ENCODE data around the gene DNAI2.

DNAI2 gene

DNA sequence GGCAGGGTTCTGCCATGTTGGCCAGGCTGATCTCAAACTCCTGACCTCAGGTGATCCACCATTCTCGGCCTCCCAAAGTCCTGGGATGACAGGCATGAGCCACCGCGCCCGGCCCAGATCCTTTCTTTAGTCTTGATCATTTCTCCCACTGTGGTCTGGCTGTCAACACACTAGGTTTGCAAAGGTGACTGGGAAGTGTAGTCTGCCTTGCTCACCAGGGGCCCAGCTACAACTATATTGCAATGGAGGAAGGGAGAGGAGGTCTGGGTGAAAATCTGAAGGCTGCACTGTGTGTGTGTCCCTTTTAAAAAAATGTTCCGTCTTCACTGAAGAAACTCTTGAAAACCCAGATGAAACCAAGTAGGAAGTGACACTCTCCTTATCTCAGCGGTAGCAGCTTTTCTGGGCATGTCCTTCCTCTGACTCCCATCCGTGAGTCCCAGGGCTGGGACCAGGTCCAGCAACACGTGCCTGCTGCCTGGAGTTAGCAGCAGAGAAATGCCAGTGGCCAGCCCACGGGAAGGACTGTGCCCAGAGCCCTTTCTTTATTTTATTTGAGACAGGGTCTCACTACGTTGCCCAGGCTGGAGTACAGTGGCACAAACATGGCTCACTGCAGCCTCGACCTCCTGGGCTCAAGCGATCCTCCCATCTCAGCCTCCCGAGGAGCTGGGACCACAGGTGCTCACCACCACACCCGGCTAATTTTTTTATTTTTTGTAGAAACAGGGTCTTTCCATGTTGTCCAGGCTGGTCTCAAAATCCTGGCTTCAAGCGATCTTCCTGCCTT lies 34.1 kb downstream of the DNAI2 start:
- Histone ChIP-seq H3K4me3 (ENCODE audit: low read length) (no peak overlapping the region), H3K27me3 (ENCODE audit: insufficient read depth, low read length) (no peaks in the 10 kb centered on the region), H3K4me1 (ENCODE audit: insufficient read depth, low read length) (no peaks in the 10 kb centered on the region), H2AFZ (ENCODE audit: low read depth, low read length) (no peak overlapping the region), H3K36me3 (ENCODE audit: insufficient read depth, low read length) (no peaks in the 10 kb centered on the region), H3K9me3 (ENCODE audit: low read length) (peaks cover 8% of the 10 kb centered on the region)

DNA sequence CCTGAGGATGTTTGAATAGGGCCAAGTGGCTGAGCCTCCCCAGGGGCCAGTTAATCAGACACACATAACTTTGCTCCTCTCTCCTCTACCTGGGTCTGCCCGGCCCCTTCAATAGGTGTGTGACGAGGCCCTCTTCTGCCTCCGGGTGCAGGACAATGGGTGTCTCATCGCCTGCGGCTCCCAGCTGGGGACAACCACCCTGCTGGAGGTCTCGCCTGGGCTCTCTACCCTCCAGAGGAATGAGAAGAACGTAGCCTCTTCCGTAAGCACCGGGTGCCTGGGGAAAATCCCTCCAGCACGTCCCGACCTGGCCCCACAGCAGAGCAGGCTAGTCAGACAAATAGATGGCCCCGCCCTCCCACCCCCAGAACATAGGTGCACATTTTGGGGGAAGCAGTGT lies 35.9 kb downstream of the DNAI2 start:
- Histone ChIP-seq H3K4me3 (ENCODE audit: low read length) (no peak overlapping the region), H2AFZ (ENCODE audit: low read depth, low read length) (no peak overlapping the region), H3K4me1 (ENCODE audit: insufficient read depth, low read length) (no peaks in the 10 kb centered on the region), H3K27me3 (ENCODE audit: insufficient read depth, low read length) (no peaks in the 10 kb centered on the region), H3K9me3 (ENCODE audit: low read length) (peaks cover 8% of the 10 kb centered on the region), H3K36me3 (ENCODE audit: insufficient read depth, low read length) (no peaks in the 10 kb centered on the region)

DNA sequence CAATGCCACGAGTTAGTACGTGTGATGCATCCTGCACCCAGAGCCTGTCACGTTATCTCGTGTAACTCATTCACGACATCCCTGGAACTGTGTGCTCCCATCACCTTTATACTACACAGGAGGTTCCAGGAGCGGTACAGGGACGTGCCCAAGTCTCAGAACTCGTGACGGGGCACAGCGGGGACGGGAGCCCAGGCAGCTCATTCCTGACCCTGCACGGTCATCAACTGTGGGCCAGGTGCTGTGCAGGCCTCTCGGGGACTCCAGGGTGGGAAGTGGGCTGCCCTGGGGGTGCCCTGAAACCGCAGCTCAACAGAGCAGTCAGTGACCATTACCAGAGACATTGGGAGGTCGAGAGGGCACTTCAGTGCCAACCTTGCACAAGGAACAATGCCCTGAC lies 40.8 kb downstream of the DNAI2 start:
- Histone ChIP-seq H3K27me3 (ENCODE audit: insufficient read depth, low read length) (peaks cover 3% of the 10 kb centered on the region), H3K4me1 (ENCODE audit: insufficient read depth, low read length) (no peaks in the 10 kb centered on the region), H3K4me3 (ENCODE audit: low read length) (no peak overlapping the region), H3K36me3 (ENCODE audit: insufficient read depth, low read length) (no peaks in the 10 kb centered on the region), H2AFZ (ENCODE audit: low read depth, low read length) (no peak overlapping the region), H3K9me3 (ENCODE audit: low read length) (peaks cover 8% of the 10 kb centered on the region)

DNA sequence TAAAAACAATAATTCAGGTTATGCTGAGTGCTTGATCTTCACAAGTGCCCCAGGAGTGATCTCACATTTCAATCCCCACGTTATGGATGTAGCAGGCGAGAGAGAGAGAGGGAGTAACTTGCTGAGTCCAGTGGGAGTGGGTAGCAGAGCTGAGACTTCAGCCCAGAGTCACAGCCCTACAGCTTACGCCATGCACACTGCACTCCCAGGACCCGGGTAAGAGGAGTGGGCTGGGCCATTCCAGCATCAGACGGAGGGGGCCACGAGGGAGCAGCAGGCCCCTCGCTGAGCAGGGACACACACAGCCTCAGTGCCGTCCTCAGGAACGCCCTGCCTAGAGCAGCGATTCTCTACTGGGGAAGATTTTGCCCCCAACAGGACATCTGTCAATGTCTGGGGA lies 42.2 kb downstream of the DNAI2 start:
- peaks cover 9% of the 10 kb centered on the region for H3K27me3 ChIP-seq (ENCODE audit: insufficient read depth, low read length)
- no peak overlapping the region for H3K4me3 ChIP-seq (ENCODE audit: low read length)
- H3K9me3 ChIP-seq (ENCODE audit: low read length), result peaks cover 8% of the 10 kb centered on the region
- H3K4me1 ChIP-seq (ENCODE audit: insufficient read depth, low read length), result no peaks in the 10 kb centered on the region
- no peaks in the 10 kb centered on the region for H3K36me3 ChIP-seq (ENCODE audit: insufficient read depth, low read length)
- H2AFZ ChIP-seq (ENCODE audit: low read depth, low read length), result no peak overlapping the region

DNA sequence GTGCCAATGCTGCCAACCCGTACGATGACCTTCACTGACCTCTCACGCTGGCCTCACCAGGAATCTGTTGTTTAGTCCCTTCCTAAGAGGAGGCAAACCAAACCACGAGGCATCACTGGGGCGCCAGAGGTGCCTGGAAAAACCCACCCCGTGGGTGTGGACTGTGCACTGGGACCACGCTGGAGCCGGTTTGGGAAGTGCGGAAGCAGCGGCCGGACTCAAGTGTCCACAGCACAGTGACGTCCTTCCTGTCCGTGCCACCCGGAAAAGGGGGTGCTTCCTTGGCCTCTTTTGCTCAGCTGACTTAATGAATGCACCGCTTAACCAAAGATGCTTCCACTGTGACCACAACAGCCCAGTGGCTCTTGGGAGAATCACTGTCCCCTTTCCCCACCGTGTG lies 43.0 kb downstream of the DNAI2 start:
- Histone ChIP-seq H3K4me1 (ENCODE audit: insufficient read depth, low read length) (no peaks in the 10 kb centered on the region), H2AFZ (ENCODE audit: low read depth, low read length) (no peak overlapping the region), H3K36me3 (ENCODE audit: insufficient read depth, low read length) (no peaks in the 10 kb centered on the region), H3K9me3 (ENCODE audit: low read length) (peaks cover 5% of the 10 kb centered on the region), H3K4me3 (ENCODE audit: low read length) (no peak overlapping the region), H3K27me3 (ENCODE audit: insufficient read depth, low read length) (peaks cover 15% of the 10 kb centered on the region)

DNA sequence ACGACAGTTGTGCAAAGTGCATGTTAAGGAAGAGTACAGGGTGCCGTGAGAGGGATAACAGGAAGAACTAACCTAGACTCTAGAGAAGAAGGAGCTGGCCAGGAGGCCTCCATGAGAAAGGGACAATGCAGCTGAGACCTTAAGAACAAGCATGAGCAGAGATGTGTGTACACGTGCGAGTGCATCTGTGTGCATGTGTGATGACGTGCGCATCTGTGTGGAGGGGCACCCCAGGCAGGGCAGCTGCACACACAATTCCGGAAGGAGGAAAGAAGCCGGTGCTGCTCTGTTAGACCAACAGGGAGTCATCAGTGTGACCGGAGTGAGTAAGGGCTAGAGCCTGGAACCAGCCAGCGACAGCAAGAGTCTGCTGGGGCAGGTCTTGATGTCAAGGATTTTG lies 44.4 kb downstream of the DNAI2 start:
- peaks cover 20% of the 10 kb centered on the region for H3K27me3 ChIP-seq (ENCODE audit: insufficient read depth, low read length)
- H2AFZ ChIP-seq (ENCODE audit: low read depth, low read length), result no peak overlapping the region

DNA sequence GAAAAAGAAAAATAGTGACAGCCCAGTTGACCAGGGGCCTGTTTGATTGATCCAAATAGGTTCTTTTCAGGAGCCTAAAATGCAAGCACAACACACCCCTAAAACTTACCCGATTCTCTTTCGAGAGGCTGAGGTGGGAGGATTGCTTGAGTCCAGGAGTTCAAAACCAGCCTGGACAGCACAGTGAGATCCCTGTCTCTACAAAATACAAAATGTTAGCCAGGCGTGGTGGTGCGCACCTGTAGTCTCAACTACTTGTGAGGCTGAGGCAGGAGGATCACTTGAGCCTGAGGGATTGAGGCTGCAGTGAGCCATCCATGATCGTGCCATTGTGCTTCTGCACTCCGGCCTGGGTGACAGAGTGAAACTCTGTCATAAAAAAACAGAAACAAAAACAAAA lies 50.5 kb downstream of the DNAI2 start:
- peaks cover 12% of the 10 kb centered on the region for H3K4me1 ChIP-seq (ENCODE audit: insufficient read depth, low read length)
- H3K4me3 ChIP-seq (ENCODE audit: low read length), result no peak overlapping the region
- H3K27me3 ChIP-seq (ENCODE audit: insufficient read depth, low read length), result peaks cover 60% of the 10 kb centered on the region
- H3K9me3 ChIP-seq (ENCODE audit: low read length), result no peaks in the 10 kb centered on the region
- no peaks in the 10 kb centered on the region for H3K36me3 ChIP-seq (ENCODE audit: insufficient read depth, low read length)
- H2AFZ ChIP-seq (ENCODE audit: low read depth, low read length), result no peak overlapping the region

More for the DNA sequence above, 44.4 kb downstream of the DNAI2 start:
- Histone ChIP-seq H3K9me3 (ENCODE audit: low read length) (no peaks in the 10 kb centered on the region), H3K4me3 (ENCODE audit: low read length) (no peak overlapping the region), H3K36me3 (ENCODE audit: insufficient read depth, low read length) (no peaks in the 10 kb centered on the region), H3K4me1 (ENCODE audit: insufficient read depth, low read length) (no peaks in the 10 kb centered on the region)

DNA sequence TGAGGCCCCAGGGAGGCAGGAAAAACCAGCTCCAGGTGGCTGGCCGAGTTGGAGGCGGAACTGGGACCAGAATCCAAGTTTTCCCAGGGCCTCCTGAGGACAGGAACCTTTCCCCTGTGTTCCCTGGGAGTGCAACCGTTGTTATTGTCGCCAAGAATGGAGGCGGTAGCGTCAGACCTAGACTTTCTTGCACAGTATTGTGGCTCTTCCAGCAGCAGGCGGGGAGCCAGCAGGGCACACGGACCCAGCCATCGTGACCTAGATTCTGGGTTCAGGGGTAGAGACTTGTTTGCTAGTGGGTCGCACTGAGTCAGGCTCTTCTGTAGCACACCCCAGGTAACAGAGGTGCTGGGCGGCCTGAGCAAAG lies 51.3 kb downstream of the DNAI2 start:
- Histone ChIP-seq H3K36me3 (ENCODE audit: insufficient read depth, low read length) (no peaks in the 10 kb centered on the region), H3K4me3 (ENCODE audit: low read length) (no peak overlapping the region), H3K9me3 (ENCODE audit: low read length) (no peaks in the 10 kb centered on the region), H3K4me1 (ENCODE audit: insufficient read depth, low read length) (peaks cover 12% of the 10 kb centered on the region), H3K27me3 (ENCODE audit: insufficient read depth, low read length) (peaks cover 63% of the 10 kb centered on the region), H2AFZ (ENCODE audit: low read depth, low read length) (no peak overlapping the region)

DNA sequence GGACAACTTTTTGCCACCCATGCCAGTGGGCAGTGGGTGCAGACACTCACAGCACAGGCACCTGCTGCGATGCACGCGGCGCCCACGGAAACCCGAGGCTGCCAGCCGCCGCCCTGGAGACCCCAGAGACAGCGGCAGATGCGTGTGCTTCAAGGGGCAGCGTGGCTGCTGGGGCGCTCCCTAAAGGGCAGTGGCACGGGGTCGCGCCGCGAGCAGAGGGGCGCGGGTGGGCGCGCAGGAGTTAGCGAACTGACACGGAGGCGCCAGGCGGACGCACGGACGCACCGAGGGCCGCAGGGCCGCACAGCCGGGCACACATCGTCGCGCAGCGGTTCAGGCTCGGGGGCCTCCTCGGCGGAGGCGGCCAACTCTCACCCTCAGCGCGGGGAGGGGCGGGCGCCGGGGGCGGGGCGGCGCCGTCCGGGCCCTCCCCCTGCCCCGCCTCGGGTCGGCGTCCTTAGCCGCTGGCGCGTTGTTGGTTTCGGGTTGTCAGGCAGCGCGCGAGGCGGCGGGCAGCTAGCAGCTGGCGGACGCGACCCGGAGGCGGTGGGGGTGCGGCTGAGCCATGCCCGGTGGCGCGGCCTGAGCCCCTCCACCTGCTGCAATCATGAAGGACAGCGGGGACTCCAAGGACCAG lies 51.8 kb downstream of the DNAI2 start, which contains the start of gene KIF19:
Gene KIF19, plus strand, starts transcription at position 484 of the 637 bp plus-strand sequence. Its CDS starts 124 bp downstream, at position 608.
- H3K36me3 ChIP-seq (ENCODE audit: insufficient read depth, low read length), result no peaks in the 10 kb centered on the region
- peaks cover 61% of the 10 kb centered on the region for H3K27me3 ChIP-seq (ENCODE audit: insufficient read depth, low read length)
- H3K9me3 ChIP-seq (ENCODE audit: low read length), result no peaks in the 10 kb centered on the region
- H2AFZ ChIP-seq (ENCODE audit: low read depth, low read length), result no peak within 1 kb of the TSS
- peak within 1 kb of the TSS; percentile 8 for H3K4me3 ChIP-seq (ENCODE audit: low read length)
- peaks cover 12% of the 10 kb centered on the region for H3K4me1 ChIP-seq (ENCODE audit: insufficient read depth, low read length)

DNA sequence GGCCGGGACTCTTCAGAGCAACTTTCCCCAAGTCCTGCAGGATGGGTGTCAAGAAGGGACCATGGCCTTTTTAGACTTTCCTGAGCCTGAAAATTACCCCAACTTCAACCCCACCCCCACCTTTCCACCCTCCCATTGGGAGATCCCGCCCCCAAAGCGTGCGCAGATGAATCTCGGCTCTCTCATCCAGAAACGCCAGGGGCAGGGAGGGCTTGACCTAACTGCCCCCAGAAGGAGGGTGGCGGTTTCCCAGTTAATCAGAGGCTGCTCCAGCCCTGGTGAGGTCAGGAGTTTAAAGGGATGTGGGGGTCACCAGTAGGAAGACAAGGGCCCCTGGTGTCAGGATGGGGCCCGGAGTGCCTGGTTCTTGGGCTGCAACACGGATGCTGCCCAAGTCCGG lies 52.5 kb downstream of the DNAI2 start:
- H3K4me3 ChIP-seq (ENCODE audit: low read length), result peak overlapping the region; percentile 8
- H3K27me3 ChIP-seq (ENCODE audit: insufficient read depth, low read length), result peaks cover 66% of the 10 kb centered on the region
- H3K9me3 ChIP-seq (ENCODE audit: low read length), result no peaks in the 10 kb centered on the region
- no peaks in the 10 kb centered on the region for H3K36me3 ChIP-seq (ENCODE audit: insufficient read depth, low read length)
- H3K4me1 ChIP-seq (ENCODE audit: insufficient read depth, low read length), result peaks cover 12% of the 10 kb centered on the region
- no peak overlapping the region for H2AFZ ChIP-seq (ENCODE audit: low read depth, low read length)

DNA sequence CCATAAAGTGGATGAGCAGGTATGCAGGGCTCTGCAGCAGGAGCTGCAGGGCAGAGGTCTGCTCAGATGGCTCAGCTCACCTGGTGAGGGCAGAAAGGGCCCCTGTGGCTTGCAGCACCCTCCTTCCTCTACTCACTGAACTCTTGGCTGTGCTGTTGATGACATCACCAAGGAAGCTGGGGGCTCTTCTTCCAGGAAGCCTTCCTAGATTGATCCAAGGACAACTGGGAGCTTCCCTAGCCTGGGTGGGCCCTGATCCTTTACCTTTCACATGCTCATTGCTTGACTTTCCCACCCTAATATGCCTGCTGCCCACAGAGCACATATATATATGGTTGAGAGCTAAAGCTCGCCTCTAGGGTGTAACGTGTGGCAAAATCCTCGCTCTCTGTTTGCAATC lies 54.5 kb downstream of the DNAI2 start:
- Histone ChIP-seq H3K4me3 (ENCODE audit: low read length) (no peak overlapping the region), H2AFZ (ENCODE audit: low read depth, low read length) (no peak overlapping the region), H3K4me1 (ENCODE audit: insufficient read depth, low read length) (peaks cover 12% of the 10 kb centered on the region), H3K9me3 (ENCODE audit: low read length) (no peaks in the 10 kb centered on the region), H3K27me3 (ENCODE audit: insufficient read depth, low read length) (peaks cover 66% of the 10 kb centered on the region), H3K36me3 (ENCODE audit: insufficient read depth, low read length) (no peaks in the 10 kb centered on the region)

DNA sequence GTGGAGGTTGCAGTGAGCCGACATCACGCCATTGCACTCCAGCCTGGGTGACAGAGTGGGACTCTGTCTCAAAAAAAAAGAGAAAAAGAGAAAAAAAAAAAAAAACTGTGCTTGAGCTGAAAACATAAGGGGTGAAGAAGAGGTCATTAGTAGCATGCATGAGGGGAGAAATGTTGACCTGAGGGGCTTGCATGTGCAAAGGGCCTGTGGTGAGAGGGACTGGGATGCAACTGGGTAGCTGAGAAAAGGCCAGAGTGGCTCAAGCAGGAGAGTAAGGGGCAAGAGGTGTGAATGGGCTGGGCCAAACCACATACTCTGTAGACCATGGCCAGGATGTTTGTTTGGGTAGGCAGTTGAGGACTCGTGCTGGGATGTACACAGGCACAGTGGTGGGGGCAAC lies 55.3 kb downstream of the DNAI2 start:
- peaks cover 66% of the 10 kb centered on the region for H3K27me3 ChIP-seq (ENCODE audit: insufficient read depth, low read length)
- no peak overlapping the region for H2AFZ ChIP-seq (ENCODE audit: low read depth, low read length)
- no peak overlapping the region for H3K4me3 ChIP-seq (ENCODE audit: low read length)
- peaks cover 12% of the 10 kb centered on the region for H3K4me1 ChIP-seq (ENCODE audit: insufficient read depth, low read length)
- H3K36me3 ChIP-seq (ENCODE audit: insufficient read depth, low read length), result no peaks in the 10 kb centered on the region
- no peaks in the 10 kb centered on the region for H3K9me3 ChIP-seq (ENCODE audit: low read length)

DNA sequence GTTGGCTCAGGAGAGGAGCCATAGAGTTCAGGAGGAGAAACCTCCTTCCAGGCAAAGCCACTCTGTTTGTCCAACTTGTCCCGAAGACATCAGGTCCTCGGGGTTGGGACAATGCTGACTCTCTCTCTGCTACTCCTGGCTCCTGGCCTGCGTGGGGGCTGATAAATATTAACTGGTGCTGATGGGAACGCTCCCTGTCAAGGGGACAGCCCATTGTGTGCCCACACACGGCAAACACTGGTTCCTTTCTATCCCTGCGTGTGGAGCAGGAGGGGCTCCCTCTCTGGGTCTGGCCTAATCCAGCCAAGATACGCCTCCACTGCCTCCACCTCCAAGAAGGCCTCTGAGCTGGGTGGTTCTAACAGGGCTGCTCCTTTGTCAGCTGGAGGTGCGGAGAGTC lies 56.4 kb downstream of the DNAI2 start:
- peaks cover 12% of the 10 kb centered on the region for H3K4me1 ChIP-seq (ENCODE audit: insufficient read depth, low read length)
- no peaks in the 10 kb centered on the region for H3K9me3 ChIP-seq (ENCODE audit: low read length)
- H3K4me3 ChIP-seq (ENCODE audit: low read length), result no peak overlapping the region
- no peaks in the 10 kb centered on the region for H3K36me3 ChIP-seq (ENCODE audit: insufficient read depth, low read length)
- peaks cover 56% of the 10 kb centered on the region for H3K27me3 ChIP-seq (ENCODE audit: insufficient read depth, low read length)
- no peak overlapping the region for H2AFZ ChIP-seq (ENCODE audit: low read depth, low read length)
